Mononuclear cell (primary cell): Measurements from ENCODE around the gene PPP2R5C. TPM values are rescaled to one million over a fixed set of nuclear protein-coding genes. Genes with fewer than 3 reads are reported as not detected.

Experiments used
- H3K27me3 ChIP-seq: 2 replicates; pipeline ENCODE4 v1.6.0; 2011; ENCODE audit warnings: low read length, control low read depth; ENCODE audit not compliant: insufficient read depth
- H3K4me1 ChIP-seq: 2 replicates; pipeline ENCODE4 v1.5.1; 2011; ENCODE audit warnings: mild to moderate bottlenecking, low read length, control low read depth; ENCODE audit not compliant: insufficient read depth
- H3K4me3 ChIP-seq: 2 replicates; pipeline ENCODE4 v1.5.1; 2011; ENCODE audit warnings: mild to moderate bottlenecking, low read length, moderate library complexity
- H3K9me3 ChIP-seq: 2 replicates; pipeline ENCODE4 v1.5.1; 2011; ENCODE audit warnings: low read depth, mild to moderate bottlenecking, control low read depth, low read length
- total RNA-seq: library from RNA; depleted of rRNA; stranded (reverse); fragments of >200 nt; gene quantifications from one replicate; pipeline ENCODE4 v1.2.3, GENCODE V29; 2012

The PPP2R5C gene
- total RNA-seq, 1 donor: 466 TPM

DNA sequence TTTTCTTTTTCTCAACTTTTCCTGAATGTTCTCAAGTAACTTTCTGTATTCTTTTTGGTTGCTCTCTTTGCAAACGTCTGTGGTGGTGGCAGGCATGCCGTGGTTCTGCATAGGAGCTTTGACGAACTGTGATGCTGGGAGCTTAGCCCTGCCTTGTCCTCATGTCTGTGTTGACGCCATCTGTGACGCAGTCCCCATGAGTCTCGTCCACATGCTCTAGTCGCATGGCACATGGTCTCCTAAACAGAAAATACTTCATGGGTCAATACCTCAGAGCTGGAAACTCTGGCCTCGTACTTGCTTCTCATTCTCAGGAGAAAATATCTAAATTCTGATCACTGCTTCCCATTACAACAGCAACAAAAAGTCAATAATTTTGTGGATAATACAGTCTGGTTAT lies 152.6 kb downstream of the PPP2R5C start:
- no peaks in the 10 kb centered on the region for H3K27me3 ChIP-seq
- H3K4me1 ChIP-seq: no peaks in the 10 kb centered on the region
- no peak overlapping the region for H3K4me3 ChIP-seq
- no peaks in the 10 kb centered on the region for H3K9me3 ChIP-seq

DNA sequence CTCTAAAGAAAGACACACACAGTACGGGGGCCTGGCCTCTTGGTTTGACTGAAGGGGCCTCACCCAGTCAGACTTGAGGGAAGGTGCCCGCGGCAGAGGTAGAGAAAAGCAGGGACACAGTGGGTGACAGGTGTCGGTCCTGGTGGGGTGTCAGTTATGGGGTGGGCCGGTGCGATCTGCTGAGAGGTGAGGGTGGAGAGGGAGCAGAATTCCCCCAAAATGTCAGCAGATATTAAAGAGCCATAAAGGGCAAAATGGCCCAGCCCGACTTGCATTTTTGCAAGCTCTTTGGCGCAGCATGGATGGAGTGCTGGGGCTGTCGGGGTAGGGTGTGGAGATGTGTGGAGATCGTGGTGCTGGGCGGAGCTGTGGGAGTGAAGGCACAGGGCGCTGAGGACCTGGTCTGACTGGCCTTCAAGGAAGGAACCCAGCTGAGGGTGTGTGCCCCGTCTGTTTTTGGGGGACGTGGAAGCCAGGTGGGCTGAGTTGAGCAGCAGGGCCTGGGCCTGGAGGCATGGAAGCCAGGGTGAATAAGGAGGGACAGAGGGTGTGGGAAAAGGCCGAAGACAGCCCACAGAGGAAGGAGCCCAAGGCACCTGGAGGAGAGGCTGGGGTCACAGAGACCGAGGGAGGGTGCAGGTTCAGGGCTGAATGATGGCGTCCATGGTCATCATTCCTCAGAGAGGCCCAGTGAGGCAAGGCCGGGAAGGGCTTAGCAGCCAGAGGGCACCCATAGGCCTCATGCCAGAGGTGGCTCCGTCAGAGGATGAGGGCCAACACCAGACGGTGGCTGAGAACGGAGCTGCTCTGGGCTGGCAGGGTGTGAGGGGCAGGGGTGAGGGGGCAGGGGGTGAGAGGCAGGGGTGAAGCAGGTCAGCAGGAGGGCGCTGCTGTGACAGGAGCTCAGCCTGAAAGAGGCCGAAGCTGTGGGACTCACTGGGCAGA lies 154.6 kb downstream of the PPP2R5C start:
- no peaks in the 10 kb centered on the region for H3K4me1 ChIP-seq
- no peak overlapping the region for H3K4me3 ChIP-seq
- H3K9me3 ChIP-seq: no peaks in the 10 kb centered on the region
- no peaks in the 10 kb centered on the region for H3K27me3 ChIP-seq

DNA sequence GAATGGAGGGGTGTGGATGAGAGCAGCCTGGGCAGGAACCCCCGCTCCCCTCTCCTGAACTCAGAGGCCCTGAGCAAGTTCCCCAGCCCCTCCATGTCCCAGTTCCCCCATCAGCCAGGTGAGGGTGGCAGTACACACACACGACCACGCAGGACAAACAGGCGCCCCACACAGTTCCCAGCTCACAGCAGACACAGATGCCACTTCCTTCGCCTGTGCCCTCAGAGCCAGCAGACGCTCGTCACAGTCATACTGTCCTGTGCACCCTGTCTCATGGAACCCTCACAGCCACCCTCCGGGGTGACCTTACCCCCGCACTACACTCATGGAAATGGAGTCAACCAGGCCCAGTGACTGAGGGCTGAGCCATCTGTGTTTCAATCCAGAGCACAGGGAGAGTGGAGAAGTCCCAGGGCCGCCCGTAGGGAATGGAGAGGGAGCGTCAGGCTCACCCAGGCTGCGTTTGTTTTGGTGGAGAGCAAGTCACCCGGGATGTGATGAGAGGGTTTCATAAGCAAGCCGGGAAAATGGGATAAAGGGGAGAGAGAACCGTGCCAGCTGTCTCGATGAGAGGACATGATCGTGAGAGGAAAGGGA lies 155.4 kb downstream of the PPP2R5C start:
- H3K9me3 ChIP-seq: no peaks in the 10 kb centered on the region
- H3K27me3 ChIP-seq: no peaks in the 10 kb centered on the region
- H3K4me3 ChIP-seq: no peak overlapping the region
- no peaks in the 10 kb centered on the region for H3K4me1 ChIP-seq

DNA sequence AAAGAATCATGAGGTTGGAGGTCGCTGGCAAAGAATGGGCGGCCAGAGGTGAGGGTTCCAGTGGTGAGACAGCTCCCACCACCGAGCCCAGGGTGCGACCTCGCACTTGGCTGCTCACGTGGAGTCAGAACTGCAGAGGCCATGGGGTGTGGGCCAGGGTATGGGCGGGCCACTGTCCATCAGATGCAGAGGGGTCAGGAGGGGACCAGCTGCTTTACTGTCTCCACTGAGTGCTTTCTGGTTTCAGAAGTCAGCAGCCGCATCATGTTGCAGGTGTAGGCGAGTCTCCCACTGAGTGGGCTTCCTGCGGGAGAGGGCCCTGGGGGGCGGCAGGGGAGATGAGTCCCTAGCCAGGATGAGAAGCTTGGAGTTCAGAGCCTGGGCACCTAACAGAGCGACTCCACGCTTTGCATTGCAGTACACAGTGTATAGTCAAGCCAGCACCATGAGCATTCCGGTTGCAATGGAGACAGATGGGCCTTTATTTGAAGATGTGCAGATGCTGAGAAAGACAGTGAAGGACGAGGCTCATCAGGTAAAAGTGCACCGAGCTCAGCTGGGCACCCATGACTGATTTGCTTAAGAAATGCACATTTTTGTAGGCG lies 156.0 kb downstream of the PPP2R5C start:
- H3K9me3 ChIP-seq: no peaks in the 10 kb centered on the region
- no peaks in the 10 kb centered on the region for H3K27me3 ChIP-seq
- H3K4me3 ChIP-seq: no peak overlapping the region
- no peaks in the 10 kb centered on the region for H3K4me1 ChIP-seq

DNA sequence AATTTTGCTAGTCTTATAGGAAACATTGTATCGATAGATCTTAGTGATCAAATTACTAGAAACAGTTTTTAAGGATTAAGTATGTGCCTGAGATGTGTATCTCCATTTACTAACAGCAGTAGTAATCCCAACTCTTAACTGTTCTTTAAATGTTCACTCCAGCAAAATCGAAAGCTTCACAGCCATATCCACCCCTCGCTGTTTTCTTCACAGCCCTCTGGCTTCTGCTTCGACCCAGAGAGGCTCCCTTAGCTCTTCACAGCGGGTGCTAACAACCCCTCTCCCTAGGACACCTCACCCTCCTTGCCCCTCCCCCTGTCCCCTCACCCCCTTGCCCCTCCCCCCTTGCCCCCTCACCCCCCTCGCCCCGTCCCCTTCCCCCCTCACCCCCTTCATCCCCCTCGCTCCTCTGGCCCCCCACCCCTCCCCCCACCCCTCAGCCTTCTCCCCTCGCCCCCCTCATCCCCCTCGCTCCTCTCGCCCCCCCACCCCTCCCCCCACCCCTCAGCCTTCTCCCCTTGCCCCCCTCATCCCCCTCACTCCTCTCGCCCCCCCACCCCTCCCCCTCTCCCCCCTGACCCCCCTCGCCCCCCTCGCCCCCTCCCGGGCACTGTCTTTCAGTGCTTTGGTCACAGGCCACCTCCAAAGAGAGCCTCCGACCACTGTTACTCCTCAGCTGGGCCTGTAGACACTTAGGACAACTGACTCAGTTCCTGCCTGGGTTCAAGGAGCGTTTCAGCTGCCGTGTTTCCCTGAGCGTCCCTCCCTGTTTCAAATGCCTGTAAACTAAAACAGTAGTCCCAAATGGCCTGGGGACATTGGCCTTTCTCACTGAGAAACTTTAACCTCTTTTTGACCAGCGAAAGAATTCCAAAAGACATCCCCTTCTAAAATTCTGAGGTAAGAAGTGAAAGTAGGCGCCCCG lies 156.8 kb downstream of the PPP2R5C start:
- Histone ChIP-seq H3K27me3 (no peaks in the 10 kb centered on the region), H3K4me3 (no peak overlapping the region), H3K9me3 (no peaks in the 10 kb centered on the region), H3K4me1 (no peaks in the 10 kb centered on the region)

DNA sequence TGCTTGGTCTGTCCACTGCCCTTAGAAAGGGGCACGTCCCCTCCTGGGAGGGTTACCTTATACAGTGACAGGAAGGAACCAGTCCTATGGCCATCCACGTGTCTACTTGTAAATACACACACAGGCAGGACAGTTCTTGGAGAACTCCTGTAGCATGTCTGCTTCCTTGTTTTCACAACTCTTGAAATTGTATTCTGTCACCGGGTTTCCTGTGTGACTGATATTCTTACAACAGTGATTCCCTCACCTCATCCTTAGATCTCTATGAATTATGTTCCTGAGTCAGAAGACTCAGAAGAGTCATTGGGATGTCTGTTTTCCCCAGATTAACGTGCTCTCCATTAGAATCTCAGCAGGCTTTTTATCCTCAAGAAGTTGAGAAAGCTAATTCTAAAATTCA lies 158.8 kb downstream of the PPP2R5C start:
- no peak overlapping the region for H3K4me3 ChIP-seq
- H3K4me1 ChIP-seq: no peaks in the 10 kb centered on the region
- no peaks in the 10 kb centered on the region for H3K27me3 ChIP-seq
- no peaks in the 10 kb centered on the region for H3K9me3 ChIP-seq

DNA sequence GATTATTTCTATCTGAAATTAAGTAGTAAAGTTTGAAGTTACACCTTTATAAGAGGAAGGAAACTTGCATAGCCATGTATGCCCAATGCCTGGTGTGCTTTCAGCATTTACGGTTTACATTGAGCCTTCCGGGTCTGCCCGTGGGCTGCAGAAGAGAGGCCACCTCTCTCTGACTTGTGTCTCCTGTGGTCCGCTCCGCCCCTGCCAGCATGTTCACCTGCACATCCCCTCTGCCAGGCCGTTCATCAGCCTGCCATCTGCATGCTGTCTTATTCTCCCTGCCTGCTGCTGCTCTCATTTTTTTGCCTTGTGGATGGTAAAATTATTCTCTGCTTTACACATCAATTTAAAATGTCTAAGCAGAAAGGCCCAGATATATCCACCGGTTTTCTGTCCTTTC lies 161.4 kb downstream of the PPP2R5C start:
- no peaks in the 10 kb centered on the region for H3K9me3 ChIP-seq
- no peaks in the 10 kb centered on the region for H3K4me1 ChIP-seq
- no peaks in the 10 kb centered on the region for H3K27me3 ChIP-seq
- no peak overlapping the region for H3K4me3 ChIP-seq

DNA sequence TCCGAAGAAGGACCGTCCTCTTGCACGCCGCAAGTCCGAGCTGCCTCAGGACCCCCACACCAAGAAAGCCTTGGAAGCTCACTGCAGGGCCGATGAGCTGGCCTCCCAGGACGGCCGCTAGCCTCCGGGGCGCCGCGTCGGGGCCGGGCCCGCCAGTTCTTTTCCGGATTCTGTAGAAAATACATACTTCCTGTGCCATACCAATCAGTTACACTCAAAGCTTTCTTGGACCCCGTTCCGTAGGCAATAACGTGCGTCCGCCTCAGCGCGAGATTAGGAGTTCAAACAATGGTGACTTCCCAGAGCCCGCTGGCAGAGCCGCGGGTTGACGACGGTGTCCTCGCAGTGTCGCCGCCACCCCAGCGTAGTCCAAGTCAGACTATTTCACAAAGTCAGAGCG lies 163.6 kb downstream of the PPP2R5C start:
- H3K9me3 ChIP-seq: no peaks in the 10 kb centered on the region
- no peaks in the 10 kb centered on the region for H3K27me3 ChIP-seq
- no peak overlapping the region for H3K4me3 ChIP-seq
- H3K4me1 ChIP-seq: no peaks in the 10 kb centered on the region

DNA sequence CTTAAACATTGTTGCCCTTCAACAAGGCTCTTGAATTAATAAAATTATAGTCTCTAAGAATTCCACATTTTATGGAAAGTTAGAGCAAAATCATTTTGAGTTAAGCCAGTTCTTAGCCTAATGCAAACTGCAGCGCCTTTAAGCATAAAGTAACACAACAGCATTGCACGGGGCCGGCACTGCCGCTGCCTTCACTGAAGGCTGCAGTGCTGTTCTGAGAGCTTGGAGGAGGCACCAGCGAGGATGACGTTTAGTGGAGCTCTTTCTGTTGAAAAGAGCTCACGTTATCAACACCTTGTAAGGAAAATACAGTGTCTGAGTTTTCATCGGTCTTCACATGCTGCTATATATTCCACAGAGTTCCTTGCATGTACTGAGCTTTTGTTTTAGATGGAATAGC lies 164.6 kb downstream of the PPP2R5C start:
- H3K4me3 ChIP-seq: no peak overlapping the region
- H3K4me1 ChIP-seq: no peaks in the 10 kb centered on the region
- H3K27me3 ChIP-seq: no peaks in the 10 kb centered on the region
- no peaks in the 10 kb centered on the region for H3K9me3 ChIP-seq

DNA sequence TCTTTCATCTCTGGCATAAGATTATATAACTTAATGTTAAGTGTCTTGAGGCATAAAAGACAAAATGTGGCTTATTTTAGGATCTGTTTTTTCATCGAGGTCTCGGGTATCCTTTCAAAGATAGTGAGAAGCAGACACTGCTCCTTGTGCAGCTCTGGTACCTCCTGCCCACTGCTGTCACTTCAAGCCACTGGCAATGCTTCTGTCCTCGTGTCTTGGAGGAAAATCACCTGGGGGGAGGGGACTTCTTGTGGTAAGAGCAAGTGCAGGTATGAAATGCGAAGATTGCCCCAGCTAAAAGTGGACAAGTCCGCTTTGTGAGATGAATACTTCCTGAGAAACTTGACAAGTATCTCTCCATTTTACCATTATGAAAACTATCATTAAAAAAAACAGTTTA lies 165.1 kb downstream of the PPP2R5C start:
- no peak overlapping the region for H3K4me3 ChIP-seq
- no peaks in the 10 kb centered on the region for H3K4me1 ChIP-seq
- no peaks in the 10 kb centered on the region for H3K27me3 ChIP-seq
- no peaks in the 10 kb centered on the region for H3K9me3 ChIP-seq

DNA sequence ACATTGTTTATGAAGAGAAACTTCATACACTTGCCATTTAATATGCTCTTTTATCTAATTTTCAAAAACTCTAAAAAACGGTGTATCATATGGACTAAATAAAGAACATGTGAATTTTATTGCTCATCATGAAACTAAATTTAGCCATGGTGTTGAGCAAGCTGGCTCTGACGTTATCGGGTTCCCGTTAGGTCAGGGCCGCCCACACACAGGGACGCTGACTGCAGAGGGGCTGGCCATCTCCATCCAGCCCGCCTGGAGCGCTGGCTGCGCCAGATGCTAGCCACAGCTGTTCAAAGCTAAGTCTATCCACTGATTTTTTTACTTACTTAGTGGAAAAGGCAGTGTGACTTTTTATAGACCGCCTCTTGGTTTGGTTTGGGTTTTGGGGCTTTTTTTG lies 166.3 kb downstream of the PPP2R5C start:
- Histone ChIP-seq H3K9me3 (no peaks in the 10 kb centered on the region), H3K27me3 (no peaks in the 10 kb centered on the region), H3K4me1 (no peaks in the 10 kb centered on the region), H3K4me3 (no peak overlapping the region)

DNA sequence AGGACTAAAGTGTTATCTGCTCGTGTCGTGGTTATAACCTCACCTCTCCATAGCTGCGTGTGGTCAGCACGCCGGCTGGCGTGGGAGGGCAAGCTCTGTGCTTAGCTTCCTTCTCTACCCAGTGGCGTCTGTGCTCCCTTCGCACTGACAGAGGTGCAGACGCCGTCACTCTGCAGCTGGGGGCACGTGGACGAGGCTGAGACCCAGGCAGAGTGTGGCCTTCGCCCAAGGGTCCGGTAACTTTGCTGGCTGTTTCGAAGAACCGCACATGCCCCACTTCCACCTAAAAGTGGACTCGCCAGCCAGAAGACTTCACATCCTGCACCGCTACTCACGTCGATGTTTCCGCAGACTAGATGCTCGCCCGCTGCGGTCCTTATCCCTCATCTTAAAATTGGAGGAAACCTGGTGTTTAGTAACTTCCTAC lies 166.9 kb downstream of the PPP2R5C start:
- no peak overlapping the region for H3K4me3 ChIP-seq
- no peaks in the 10 kb centered on the region for H3K9me3 ChIP-seq
- H3K27me3 ChIP-seq: no peaks in the 10 kb centered on the region
- H3K4me1 ChIP-seq: no peaks in the 10 kb centered on the region

DNA sequence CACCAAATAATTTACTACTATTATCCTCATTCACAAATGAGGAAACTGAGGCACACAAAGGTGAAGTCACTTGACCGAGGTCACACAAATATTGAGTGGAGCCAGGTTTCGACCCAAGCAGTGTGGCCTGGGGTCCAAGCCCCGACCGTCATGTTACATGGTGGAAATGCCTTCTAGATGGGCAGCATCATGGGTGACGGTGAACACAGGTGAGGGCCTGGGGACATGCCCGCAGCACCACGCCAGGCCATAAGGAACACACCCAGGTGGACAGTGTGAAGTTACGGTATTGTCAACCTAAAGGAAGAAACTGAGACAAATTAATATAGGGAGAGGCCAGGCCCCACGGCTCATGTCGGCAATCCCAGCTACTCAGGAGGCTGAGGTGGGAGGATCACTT lies 167.6 kb downstream of the PPP2R5C start:
- Histone ChIP-seq H3K9me3 (no peaks in the 10 kb centered on the region), H3K4me3 (no peak overlapping the region), H3K4me1 (no peaks in the 10 kb centered on the region), H3K27me3 (no peaks in the 10 kb centered on the region)

DNA sequence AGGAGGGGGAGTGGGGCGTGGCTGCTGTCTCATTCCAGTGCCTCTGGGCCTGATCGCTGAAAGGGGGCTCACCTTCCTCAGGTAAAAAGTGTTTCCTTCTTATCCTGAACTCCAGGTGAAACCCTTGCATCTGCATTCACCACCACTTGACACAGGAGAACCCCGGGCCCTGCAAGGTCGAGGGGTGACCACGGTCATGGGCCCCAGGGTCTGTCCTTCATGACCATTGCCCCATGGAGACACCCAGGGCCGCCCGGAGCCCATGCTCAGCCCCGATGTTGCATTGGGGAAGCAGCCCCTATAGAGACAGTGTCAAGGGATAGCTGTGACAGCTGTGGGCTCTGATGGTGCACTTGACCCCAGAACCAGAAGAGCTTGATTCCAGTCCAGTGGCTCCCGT lies 168.4 kb downstream of the PPP2R5C start:
- Histone ChIP-seq H3K4me3 (no peak overlapping the region), H3K9me3 (no peaks in the 10 kb centered on the region), H3K27me3 (no peaks in the 10 kb centered on the region), H3K4me1 (no peaks in the 10 kb centered on the region)

DNA sequence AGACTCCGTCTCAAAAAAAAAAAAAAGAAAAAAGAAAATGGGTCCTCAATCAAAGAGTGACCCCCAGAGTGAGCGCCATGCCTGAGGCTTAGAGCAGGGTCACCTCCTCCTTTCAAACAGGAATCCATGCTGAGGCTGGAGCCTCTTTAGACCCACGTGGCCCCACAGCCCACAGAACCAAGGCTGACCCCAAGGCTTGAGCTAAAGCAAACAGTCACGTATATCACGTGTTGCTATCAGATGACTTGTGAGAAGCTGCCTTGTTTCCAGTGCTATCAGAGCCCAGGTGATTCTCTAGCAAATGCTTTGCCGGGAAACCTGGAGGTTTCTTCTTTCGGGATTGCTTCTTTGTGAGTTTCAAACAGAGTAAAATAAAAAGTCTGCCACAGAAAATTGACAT lies 171.2 kb downstream of the PPP2R5C start:
- Histone ChIP-seq H3K27me3 (no peaks in the 10 kb centered on the region), H3K4me3 (no peak overlapping the region), H3K4me1 (no peaks in the 10 kb centered on the region), H3K9me3 (no peaks in the 10 kb centered on the region)
